HG02870 (cell line): ENCODE measurements around the gene CACNG1.
"Not testable (repeated sequence)": the region's sequence is repeated elsewhere in the genome, so short reads cannot be mapped to it uniquely, and the experiment has no call there.

Experiments used
- ATAC-seq: cut with Tn5 transposase; IDR thresholded peaks from one replicate; pipeline ENCODE4 v1.9.1; 2021; ENCODE audit warnings: mild to moderate bottlenecking, moderate library complexity; ENCODE audit not compliant: unreplicated experiment

Gene CACNG1

DNA sequence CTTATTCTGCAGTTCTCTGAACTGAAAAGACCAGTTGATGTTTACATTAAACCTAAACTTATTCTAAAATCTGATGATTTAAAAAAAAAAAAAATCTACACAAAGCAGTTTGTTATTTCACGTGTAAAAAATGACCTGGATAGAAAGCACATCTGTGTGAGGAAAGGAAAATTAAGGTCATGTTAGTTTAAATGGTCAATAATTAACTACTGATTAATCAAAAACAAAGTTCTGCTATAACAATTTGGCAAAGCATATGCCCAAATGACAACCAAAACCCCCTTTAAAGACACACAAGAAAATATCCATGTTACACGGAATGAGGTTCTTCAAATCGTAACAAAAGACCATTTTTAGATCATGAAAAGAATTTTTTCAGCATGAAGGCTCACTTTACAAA lies 30.4 kb downstream of the CACNG1 start:
- ATAC-seq, result no peak

DNA sequence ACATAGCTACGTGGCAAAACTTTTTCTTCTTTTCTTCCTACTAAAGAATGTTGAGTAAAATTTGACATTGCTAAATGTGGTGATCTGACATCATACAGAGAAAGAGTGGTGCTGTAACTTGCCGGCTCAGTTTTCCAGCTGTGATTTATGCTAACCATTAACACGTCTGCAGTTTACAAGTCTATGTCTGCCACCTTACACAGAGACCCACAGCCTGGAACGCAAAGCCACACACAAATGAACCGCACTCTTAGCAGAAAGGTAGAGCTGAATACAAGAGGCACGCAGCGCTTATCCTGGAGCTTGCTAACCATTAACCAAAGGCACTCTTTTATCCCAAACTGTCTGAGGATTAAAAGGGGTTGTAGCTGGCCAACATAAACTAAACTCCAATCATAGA lies 31.9 kb downstream of the CACNG1 start:
- ATAC-seq, result no peak

GRCh38 chr17:67078292-67078691 lies 33.9 kb downstream of the CACNG1 start:
- ATAC-seq, result no peak

DNA sequence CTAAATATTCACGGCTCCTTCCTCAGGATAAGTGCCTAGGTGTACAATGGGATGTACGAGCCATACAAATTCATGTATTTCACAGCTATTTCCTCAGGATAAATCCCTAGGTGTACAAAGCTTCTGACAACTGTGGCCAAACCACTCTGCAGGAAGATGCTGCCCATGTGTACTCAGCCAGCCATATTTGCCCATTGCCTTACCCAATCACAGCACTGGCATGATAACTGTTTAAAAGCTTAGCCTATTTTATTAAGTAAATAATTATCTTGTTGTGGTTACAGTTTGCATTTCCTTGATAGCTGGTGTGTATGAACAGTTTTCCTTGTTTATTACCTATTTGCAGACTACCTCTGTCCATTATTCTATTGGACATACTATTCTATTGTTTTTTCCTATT lies 35.1 kb downstream of the CACNG1 start:
- ATAC-seq, result no peak

- ATAC-seq, result no peak
These were observed 36.5 kb downstream of the CACNG1 start for GRCh38 chr17:67080804-67081203.

- peak; percentile 71 for ATAC-seq
These were observed 37.8 kb downstream of the CACNG1 start for GRCh38 chr17:67082107-67082506.

GRCh38 chr17:67085406-67085805 lies 41.1 kb downstream of the CACNG1 start:
- no peak for ATAC-seq

GRCh38 chr17:67088639-67089038 lies 44.3 kb downstream of the CACNG1 start:
- no peak for ATAC-seq

DNA sequence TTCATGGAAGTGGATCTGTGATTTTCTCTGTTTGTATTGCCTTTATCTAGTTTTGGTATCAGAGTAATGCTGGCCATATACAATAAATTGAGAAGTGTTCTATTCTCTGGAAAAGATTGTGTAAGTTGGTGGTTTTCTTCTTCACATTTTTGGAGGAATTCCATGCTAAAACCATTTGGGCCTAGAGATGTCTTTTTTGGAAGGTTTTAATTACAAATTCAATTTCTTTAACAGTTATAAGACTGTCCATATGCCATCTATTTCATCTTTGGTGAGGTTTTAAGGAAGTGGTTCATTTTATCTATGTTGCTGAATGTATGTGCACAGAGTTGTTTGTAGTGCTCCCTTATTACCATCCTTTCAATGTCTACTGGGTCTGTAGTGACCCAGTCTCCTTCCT lies 46.0 kb downstream of the CACNG1 start:
- no peak for ATAC-seq

DNA sequence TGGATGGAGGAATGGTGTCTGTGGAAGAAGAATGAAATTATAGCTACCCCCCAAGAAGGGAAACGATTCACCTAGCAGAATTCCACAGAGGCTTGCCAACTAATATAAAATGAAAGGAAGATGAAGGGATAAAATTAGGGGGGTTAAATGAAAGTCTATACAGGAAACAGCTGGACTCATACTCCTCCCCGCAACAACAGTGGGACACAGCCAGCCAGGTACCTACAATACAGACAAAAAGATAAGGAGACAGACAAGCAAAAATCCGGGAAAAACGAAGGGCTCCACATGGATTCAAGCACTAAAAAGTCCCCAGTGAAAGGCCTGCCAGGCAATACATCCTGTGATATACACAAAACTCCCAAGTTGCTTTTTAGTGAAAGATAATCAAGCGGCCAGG lies 47.9 kb downstream of the CACNG1 start:
- ATAC-seq, result no peak

GRCh38 chr17:67092710-67093109 lies 48.4 kb downstream of the CACNG1 start:
- not testable (repeated sequence) for ATAC-seq

GRCh38 chr17:67093348-67093747 lies 49.0 kb downstream of the CACNG1 start:
- no peak for ATAC-seq

DNA sequence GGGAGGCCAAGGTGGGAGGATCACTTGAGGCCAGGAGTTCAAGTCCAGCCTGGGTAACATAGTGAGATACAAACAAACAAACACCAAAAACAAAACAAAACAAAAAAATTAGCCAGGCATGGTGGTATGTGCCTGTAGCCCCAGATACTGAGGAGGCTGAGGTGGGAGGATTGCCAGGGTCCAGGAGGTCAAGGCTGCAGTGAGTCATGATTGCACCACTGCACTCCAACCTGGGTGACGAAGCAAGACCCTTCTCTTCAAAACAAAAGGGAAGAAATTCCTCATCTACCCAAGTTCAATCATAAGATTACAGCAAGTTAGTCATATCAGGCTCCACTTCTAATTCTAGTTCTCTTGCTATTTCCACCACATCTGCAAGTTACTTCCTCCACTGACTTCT lies 50.9 kb downstream of the CACNG1 start:
- not testable (repeated sequence) for ATAC-seq

GRCh38 chr17:67095803-67096202 lies 51.4 kb downstream of the CACNG1 start:
- ATAC-seq, result no peak

DNA sequence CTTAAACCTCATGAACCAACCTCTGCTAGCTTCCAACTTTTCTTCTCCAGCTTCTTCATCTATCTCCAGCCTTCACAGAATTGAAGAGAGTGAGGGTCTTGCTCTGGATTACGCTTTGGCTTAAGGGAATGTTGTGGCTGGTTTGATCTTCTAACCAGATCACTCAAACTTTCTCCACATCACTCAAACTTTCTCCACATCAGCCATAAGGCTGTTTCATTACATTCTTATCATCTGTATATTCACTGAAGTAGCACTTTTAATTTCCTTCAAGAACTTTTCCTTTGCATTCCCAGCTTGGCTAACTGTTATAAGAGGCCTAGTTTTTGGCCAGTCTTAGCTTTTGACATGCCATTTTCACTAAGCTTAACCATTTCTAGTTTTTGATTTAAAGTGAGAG lies 52.3 kb downstream of the CACNG1 start:
- no peak for ATAC-seq

DNA sequence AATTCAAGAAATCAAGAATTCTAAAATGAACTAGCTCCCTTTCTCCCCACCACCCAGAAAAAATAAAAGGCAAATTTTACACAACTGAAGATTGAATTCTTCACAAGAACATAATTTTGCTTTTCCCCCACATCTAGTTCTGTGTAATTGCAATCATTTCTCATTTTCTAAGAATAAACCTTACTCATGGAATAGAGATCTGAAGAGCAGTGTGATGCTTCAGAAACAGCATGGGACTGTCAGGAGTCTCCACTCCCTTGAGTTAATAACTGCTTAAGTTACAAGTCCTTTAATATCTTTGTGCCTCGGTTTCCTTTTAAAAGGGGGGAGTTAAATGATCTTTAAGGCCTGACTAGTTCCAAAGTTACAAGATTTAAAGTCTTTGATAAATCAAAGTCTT lies 53.7 kb downstream of the CACNG1 start:
- no peak for ATAC-seq

DNA sequence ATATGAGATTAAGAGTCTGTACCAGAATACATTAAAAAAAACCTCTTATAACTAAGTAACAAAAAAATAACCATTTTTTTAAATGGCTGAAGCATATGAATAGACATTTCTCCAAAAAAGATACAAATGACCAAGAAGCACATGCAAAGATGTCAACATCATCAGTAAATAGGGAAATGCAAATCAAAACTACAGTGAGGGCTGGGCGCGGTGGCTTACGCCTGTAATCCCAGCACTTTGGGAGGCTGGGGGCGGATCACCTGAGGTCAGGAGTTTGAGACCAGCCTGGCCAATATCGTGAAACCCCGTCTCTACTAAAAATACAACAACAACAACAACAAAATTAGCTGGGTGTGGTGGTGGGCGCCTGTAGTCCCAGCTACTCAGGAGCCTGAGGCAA lies 60.3 kb downstream of the CACNG1 start:
- ATAC-seq, result not testable (repeated sequence)

DNA sequence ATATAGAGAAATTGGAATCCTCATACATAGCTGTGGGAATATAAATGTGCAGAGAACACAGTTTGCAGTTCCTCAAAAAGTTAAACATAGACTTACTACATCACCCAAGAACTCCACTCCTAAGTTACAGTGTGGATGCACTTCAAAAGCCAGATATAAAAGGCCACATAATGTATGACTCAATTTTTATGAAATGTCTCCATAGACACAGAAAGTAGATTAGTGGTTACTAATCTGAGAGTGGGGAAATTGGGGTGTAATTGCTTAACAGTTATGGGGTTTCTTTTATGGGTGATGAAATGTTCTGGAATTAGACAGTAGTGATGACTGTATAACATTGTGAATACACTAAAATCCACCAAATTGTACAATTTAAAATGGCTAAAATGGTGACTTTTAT lies 60.9 kb downstream of the CACNG1 start:
- no peak for ATAC-seq
